Glutamatergic neuron (in vitro differentiated cells): ENCODE measurements around the gene FABP1. TPM values are rescaled to one million over a fixed set of nuclear protein-coding genes. Genes with fewer than 3 reads are reported as not detected.

ENCODE experiments used
- DNase-seq: peaks from one replicate; pipeline ENCODE4 v3.0.0; 2022
- H3K27ac Mint-ChIP-seq: one replicate; pipeline ENCODE4 v1.8.0; 2020; ENCODE audit warnings: mild to moderate bottlenecking, mixed read lengths, inconsistent platforms; ENCODE audit not compliant: unreplicated experiment
- H3K27me3 Mint-ChIP-seq: one replicate; pipeline ENCODE4 v1.8.0; 2020; ENCODE audit warnings: mild to moderate bottlenecking, moderate library complexity, mixed read lengths, inconsistent platforms; ENCODE audit not compliant: unreplicated experiment
- H3K36me3 Mint-ChIP-seq: one replicate; pipeline ENCODE4 v1.8.0; 2020; ENCODE audit warnings: mild to moderate bottlenecking, mixed read lengths, inconsistent platforms; ENCODE audit not compliant: unreplicated experiment
- H3K4me1 Mint-ChIP-seq: one replicate; pipeline ENCODE4 v1.8.0; 2020; ENCODE audit warnings: mild to moderate bottlenecking, low read depth, mixed read lengths, inconsistent platforms; ENCODE audit not compliant: unreplicated experiment
- H3K4me3 Mint-ChIP-seq: one replicate; pipeline ENCODE4 v1.8.0; 2020; ENCODE audit warnings: mild to moderate bottlenecking, mixed read lengths, inconsistent platforms; ENCODE audit not compliant: unreplicated experiment
- H3K9me3 Mint-ChIP-seq: one replicate; pipeline ENCODE4 v1.8.0; 2020; ENCODE audit warnings: mild to moderate bottlenecking, moderate library complexity, mixed read lengths, inconsistent platforms; ENCODE audit not compliant: unreplicated experiment
- CTCF ChIP-seq: fragments of 200-600 bp; sonication (generic); IDR thresholded peaks from one replicate; pipeline ENCODE4 v1.5.0; 2021; ENCODE audit not compliant: partially characterized antibody, unreplicated experiment
- total RNA-seq: library from RNA; stranded (reverse); fragmentation: NEBNext Ultra II Directional; extraction: Animal tissue kit (Norgen Biotek cat#: 25700); gene quantifications from one replicate; pipeline ENCODE4 v1.2.1, GENCODE V29; 2021; ENCODE audit not compliant: unreplicated experiment

FABP1 gene
- total RNA-seq, 1 donor from 2014 or later, result not detected

- H3K27ac Mint-ChIP-seq, result no peak overlapping the region
- H3K27me3 Mint-ChIP-seq, result peaks cover 2% of the 10 kb centered on the region
- DNase-seq, result no peak
- no peak for TF ChIP-seq CTCF
- no peaks in the 10 kb centered on the region for H3K4me1 Mint-ChIP-seq
- peaks cover 4% of the 10 kb centered on the region for H3K36me3 Mint-ChIP-seq
- no peak overlapping the region for H3K4me3 Mint-ChIP-seq
- peaks cover 3% of the 10 kb centered on the region for H3K9me3 Mint-ChIP-seq
Observed at GRCh38 chr2:88097192-88097591, 30.7 kb downstream of the FABP1 start.

- DNase-seq, result no peak
- H3K9me3 Mint-ChIP-seq, result peaks cover 3% of the 10 kb centered on the region
- TF ChIP-seq CTCF, result no peak
- H3K27ac Mint-ChIP-seq, result no peak overlapping the region
- H3K27me3 Mint-ChIP-seq, result peaks cover 2% of the 10 kb centered on the region
- peaks cover 4% of the 10 kb centered on the region for H3K36me3 Mint-ChIP-seq
- H3K4me1 Mint-ChIP-seq, result no peaks in the 10 kb centered on the region
- no peak overlapping the region for H3K4me3 Mint-ChIP-seq
Observed at GRCh38 chr2:88096708-88097107, 31.2 kb downstream of the FABP1 start.

- no peak for DNase-seq
Observed at GRCh38 chr2:88095022-88095421, 32.8 kb downstream of the FABP1 start.

GRCh38 chr2:88092773-88093172 is 35.1 kb downstream of the FABP1 start:
- Mint-ChIP-seq H3K9me3 (peaks cover 1% of the 10 kb centered on the region), H3K27ac (no peak overlapping the region), H3K27me3 (peaks cover 2% of the 10 kb centered on the region), H3K4me1 (no peaks in the 10 kb centered on the region), H3K36me3 (peaks cover 4% of the 10 kb centered on the region), H3K4me3 (no peak overlapping the region)
- no peak for DNase-seq
- no peak for TF ChIP-seq CTCF

More at GRCh38 chr2:88095022-88095421, 32.8 kb downstream of the FABP1 start:
- peaks cover 2% of the 10 kb centered on the region for H3K27me3 Mint-ChIP-seq
- no peaks in the 10 kb centered on the region for H3K9me3 Mint-ChIP-seq
- H3K27ac Mint-ChIP-seq, result no peak overlapping the region
- no peak for TF ChIP-seq CTCF
- H3K4me1 Mint-ChIP-seq, result no peaks in the 10 kb centered on the region
- H3K36me3 Mint-ChIP-seq, result peaks cover 4% of the 10 kb centered on the region
- no peak overlapping the region for H3K4me3 Mint-ChIP-seq

- Mint-ChIP-seq H3K36me3 (peaks cover 4% of the 10 kb centered on the region), H3K4me1 (no peaks in the 10 kb centered on the region), H3K27ac (no peak overlapping the region), H3K9me3 (peaks cover 1% of the 10 kb centered on the region), H3K4me3 (no peak overlapping the region), H3K27me3 (peaks cover 2% of the 10 kb centered on the region)
- no peak for TF ChIP-seq CTCF
- DNase-seq, result no peak
Observed at GRCh38 chr2:88091943-88092342, 35.9 kb downstream of the FABP1 start.
